Measurements from ENCODE around the gene MYOC. TPM values are rescaled to one million over a fixed set of nuclear protein-coding genes. Genes with fewer than 3 reads are reported as not detected.

MYOC gene
- total RNA-seq, 2 experiments from 2014 or later: not detected

DNA sequence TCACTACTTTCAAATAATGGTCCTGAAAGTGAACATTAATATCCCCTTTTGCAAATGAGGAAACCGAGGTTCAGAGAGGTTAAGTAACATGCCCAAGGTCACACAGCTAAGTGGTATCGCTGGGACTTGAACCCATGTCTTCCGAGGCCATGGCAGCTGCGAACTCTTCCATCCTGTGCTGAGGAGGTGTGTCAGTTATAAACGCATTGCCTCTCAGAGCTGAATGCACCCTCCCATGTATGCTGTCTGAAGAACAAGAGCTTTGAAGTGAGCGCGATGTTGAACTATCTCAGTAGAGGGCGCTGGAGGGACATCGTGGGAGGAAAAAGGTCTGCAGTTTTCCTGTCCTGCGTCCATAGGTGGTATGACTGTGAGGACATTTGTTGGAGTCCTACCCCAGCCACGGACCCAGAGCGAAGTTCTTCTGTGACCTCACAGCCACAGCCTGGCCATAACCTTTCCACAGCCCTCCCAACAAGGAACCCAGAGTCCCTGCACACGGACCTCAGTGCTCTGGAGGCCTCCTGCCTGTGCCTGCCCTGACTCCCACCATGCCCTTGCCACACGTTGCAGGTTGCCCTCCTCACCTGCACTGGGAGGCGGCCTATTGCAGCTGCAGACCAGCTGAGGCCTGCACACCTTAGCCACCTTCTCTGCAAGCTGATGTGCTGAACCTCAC, 7.5 kb downstream of the MYOC start:
- POLR2A ChIA-PET: interaction anchor here (1.0 to 1.4 kb wide), 2 partner anchors 96 to 136 kb away, joined by 3 to 4 read pairs; no protein-coding TSS in a partner anchor

DNA sequence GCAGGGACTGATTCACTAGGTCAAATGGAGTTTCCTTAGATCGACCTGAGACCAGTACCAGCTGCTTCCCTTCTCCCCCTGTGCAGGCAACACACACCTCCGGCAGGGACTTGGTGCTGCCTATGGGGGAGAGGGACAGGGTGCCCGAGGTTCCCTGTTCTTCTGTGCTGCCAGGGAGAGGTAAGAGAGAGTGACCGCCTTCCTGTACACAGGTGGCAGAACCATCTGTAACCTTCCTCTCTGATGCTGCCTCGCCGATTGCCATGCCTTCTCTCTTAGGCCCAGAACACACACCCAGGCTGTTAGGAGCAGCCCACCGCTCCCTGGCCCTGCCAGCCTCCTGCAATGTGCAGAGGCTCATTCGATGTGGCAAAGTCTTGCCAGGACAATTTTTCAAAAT, 9.3 kb downstream of the MYOC start:
- Histone ChIP-seq H3K4me1 (ENCODE audit: insufficient read depth, low read length) (peaks cover 6% of the 10 kb centered on the region), H3K9me3 (ENCODE audit: control insufficient read depth in 1 of 2, insufficient read depth in 1 of 2, low read length in 2 of 2) (no peaks in the 10 kb centered on the region), H3K27me3 (ENCODE audit: control insufficient read depth in 1 of 2, insufficient read depth in 2 of 2, low read length in 2 of 2) (no peaks in the 10 kb centered on the region), H3K36me3 (ENCODE audit: insufficient read depth, low read length) (no peaks in the 10 kb centered on the region), H3K4me3 (ENCODE audit: low read length) (no peak overlapping the region), H3K27ac (ENCODE audit: low read depth in 1 of 2, low read length in 2 of 2) (no peak overlapping the region)
- Mint-ChIP-seq H3K4me3 (no peak overlapping the region), H3K36me3 (ENCODE audit: low read depth) (no peaks in the 10 kb centered on the region), H3K27me3 (no peaks in the 10 kb centered on the region), H3K4me1 (ENCODE audit: low read depth) (peaks cover 11% of the 10 kb centered on the region), H3K27ac (no peak overlapping the region), H3K9me3 (no peaks in the 10 kb centered on the region)
- intact Hi-C loops (cut with DNase I, micrococcal nuclease): loop anchor here in 1 of 2 experiments (10.0 kb wide), 1 partner anchor 82 kb away; no protein-coding TSS in a partner anchor
- ChIA-PET CTCF (no interaction called here), POLR2A (no interaction called here)
- no peak for DNase-seq
- no peak for TF ChIP-seq CTCF (IDR thresholded peaks at IDR 0.05)
- ATAC-seq (ENCODE audit: poor library complexity): no peak

More for the DNA sequence above, 7.5 kb downstream of the MYOC start:
- Mint-ChIP-seq H3K4me1 (ENCODE audit: low read depth) (peaks cover 11% of the 10 kb centered on the region), H3K36me3 (ENCODE audit: low read depth) (no peaks in the 10 kb centered on the region), H3K27ac (no peak overlapping the region), H3K9me3 (no peaks in the 10 kb centered on the region), H3K4me3 (no peak overlapping the region), H3K27me3 (no peaks in the 10 kb centered on the region)
- DNase-seq (peak; percentile 34 to 80 (median 52)), ATAC-seq (ENCODE audit: poor library complexity) (peak; percentile 93)
- Histone ChIP-seq H3K36me3 (ENCODE audit: insufficient read depth, low read length) (no peaks in the 10 kb centered on the region), H3K4me1 (ENCODE audit: insufficient read depth, low read length) (peaks cover 6% of the 10 kb centered on the region), H3K9me3 (ENCODE audit: control insufficient read depth in 1 of 2, insufficient read depth in 1 of 2, low read length in 2 of 2) (no peaks in the 10 kb centered on the region), H3K27ac (ENCODE audit: low read depth in 1 of 2, low read length in 2 of 2) (no peak overlapping the region), H3K4me3 (ENCODE audit: low read length) (no peak overlapping the region), H3K27me3 (ENCODE audit: control insufficient read depth in 1 of 2, insufficient read depth in 2 of 2, low read length in 2 of 2) (no peaks in the 10 kb centered on the region)
- intact Hi-C loops (cut with DNase I, micrococcal nuclease): loop anchor here (1.0 to 10.0 kb wide), 2 partner anchors 80 to 340 kb away; no protein-coding TSS in a partner anchor
- TF ChIP-seq CTCF (IDR thresholded peaks at IDR 0.05): peak; percentile 51
- CTCF ChIA-PET: interaction anchor here (0.6 to 1.1 kb wide), 7 partner anchors 11 to 337 kb away, joined by 3 to 6 read pairs (median 4); partner anchors contain the start of gene VAMP4

DNA sequence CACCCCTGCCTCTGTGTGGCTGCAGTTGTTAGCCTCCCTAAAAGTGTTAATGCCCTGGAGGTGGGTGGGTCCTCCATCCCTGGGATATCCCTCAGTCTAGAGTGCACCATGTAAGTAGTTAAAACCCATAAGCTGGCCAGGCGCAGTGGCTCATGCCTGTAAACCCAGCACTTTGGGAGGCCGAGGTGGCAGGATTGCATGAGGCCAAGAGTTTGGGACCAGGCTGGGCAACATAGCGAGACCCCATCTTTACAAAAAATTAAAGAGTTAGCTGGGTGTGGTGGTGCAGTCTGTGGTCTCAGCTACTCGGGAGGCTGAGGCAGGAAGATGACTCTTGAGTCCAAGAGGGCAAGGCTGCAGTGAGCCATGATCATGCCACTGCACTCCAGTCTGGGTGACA, 10.3 kb downstream of the MYOC start:
- CTCF ChIA-PET: interaction anchor here (0.7 kb wide), 1 partner anchor 40 kb away, joined by 3 read pairs; no protein-coding TSS in a partner anchor
- H3K4me1 ChIP-seq (ENCODE audit: insufficient read depth, low read length): peaks cover 6% of the 10 kb centered on the region
- ATAC-seq (ENCODE audit: poor library complexity): no peak

More for the DNA sequence above, 10.3 kb downstream of the MYOC start:
- POLR2A ChIA-PET: no interaction called here
- no peak overlapping the region for H3K4me3 Mint-ChIP-seq
- no peaks in the 10 kb centered on the region for H3K27me3 Mint-ChIP-seq
- Histone ChIP-seq H3K9me3 (ENCODE audit: control insufficient read depth in 1 of 2, insufficient read depth in 1 of 2, low read length in 2 of 2) (no peaks in the 10 kb centered on the region), H3K27me3 (ENCODE audit: control insufficient read depth in 1 of 2, insufficient read depth in 2 of 2, low read length in 2 of 2) (no peaks in the 10 kb centered on the region), H3K4me3 (ENCODE audit: low read length) (no peak overlapping the region), H3K36me3 (ENCODE audit: insufficient read depth, low read length) (no peaks in the 10 kb centered on the region), H3K27ac (ENCODE audit: low read depth in 1 of 2, low read length in 2 of 2) (no peak overlapping the region)
- H3K36me3 Mint-ChIP-seq (ENCODE audit: low read depth): no peaks in the 10 kb centered on the region
- no peak for TF ChIP-seq CTCF (IDR thresholded peaks at IDR 0.05)
- H3K4me1 Mint-ChIP-seq (ENCODE audit: low read depth): peaks cover 11% of the 10 kb centered on the region
- intact Hi-C loops (cut with DNase I, micrococcal nuclease): loop anchor here in 1 of 2 experiments (10.0 kb wide), 1 partner anchor 83 kb away; no protein-coding TSS in a partner anchor
- DNase-seq: no peak
- H3K27ac Mint-ChIP-seq: no peak overlapping the region
- H3K9me3 Mint-ChIP-seq: no peaks in the 10 kb centered on the region

Measured in CD4-positive, alpha-beta T cell (primary cell).